Sigmoid colon (tissue), 7 donors: Measurements from ENCODE around the gene BATF2. TPM values are rescaled to one million over a fixed set of nuclear protein-coding genes. Genes with fewer than 3 reads are reported as not detected.
"Not testable (repeated sequence)": the region's sequence is repeated elsewhere in the genome, so short reads cannot be mapped to it uniquely, and the experiment has no call there.

Source experiments
- DNase-seq: peaks from one replicate; pipeline ENCODE4 v3.0.0-alpha.2; 2019
- H3K27ac ChIP-seq, 4 donors: fragments of 200-600 bp; sonication (generic); one replicate each; pipeline ENCODE4 v1.5.1; 2016 to 2019; ENCODE audit warnings: mild to moderate bottlenecking in 1 of 4
- H3K27me3 ChIP-seq, 3 donors: fragments of 200-600 bp; sonication (generic); one replicate each; pipeline ENCODE4 v1.5.1; 2019; ENCODE audit warnings: mild to moderate bottlenecking in 1 of 3
- H3K36me3 ChIP-seq, 4 donors: fragments of 200-600 bp; sonication (generic); one replicate each; pipeline ENCODE4 v1.5.1; 2016 to 2019
- H3K4me1 ChIP-seq, 4 donors: fragments of 200-600 bp; sonication (generic); one replicate each; pipeline ENCODE4 v1.5.1; 2017 to 2019
- H3K4me3 ChIP-seq, 4 donors: fragments of 200-600 bp; sonication (generic); one replicate each; pipeline ENCODE4 v1.5.1; 2017 to 2019; ENCODE audit warnings: mild to moderate bottlenecking in 2 of 4, moderate library complexity in 1 of 4
- H3K9me3 ChIP-seq, 4 donors: fragments of 200-600 bp in 3 of 4; sonication (generic) in 3 of 4; one replicate each; pipeline versions ENCODE4 v1.5.1 to v1.6.1; 2013 to 2019
- CTCF ChIP-seq, 4 experiments: fragments of 450-650 bp in 3 of 4; fragments of 200-600 bp in 1 of 4; IDR thresholded peaks; one replicate each; pipeline ENCODE4 v1.5.1; 2016 to 2019; ENCODE audit warnings: antibody characterized with exemption in 4 of 4, mild to moderate bottlenecking in 3 of 4, moderate library complexity in 2 of 4
- EP300 ChIP-seq, 4 donors: sonication (generic); formaldehyde crosslinking; IDR thresholded peaks; one replicate each; pipeline ENCODE4 v1.6.1; 2017; ENCODE audit warnings: antibody characterized with exemption in 4 of 4
- POLR2A ChIP-seq, 2 donors: fragments of 450-650 bp; IDR thresholded peaks; one replicate each; pipeline ENCODE4 v1.6.1; 2016; ENCODE audit warnings: antibody characterized with exemption in 2 of 2, mild to moderate bottlenecking in 2 of 2, moderate library complexity in 2 of 2
- POLR2AphosphoS5 ChIP-seq, 4 donors: sonication (generic); formaldehyde crosslinking; IDR thresholded peaks; one replicate each; pipeline ENCODE4 v1.6.1; 2017; ENCODE audit warnings: antibody characterized with exemption in 4 of 4
- WGBS, 2 donors: extraction: QIAGEN DNeasy Blood & Tissue Kit; methylation state at CpG; one replicate each; pipeline ENCODE4 v1.1.7; 2013; 5-methylcytosine and 5-hydroxymethylcytosine counted together
- intact Hi-C: fragments of 100-400 bp; cut with DNase I; formaldehyde crosslinking; loops from one replicate; pipeline ENCODE4 v1.15.1; 2023
- polyA plus RNA-seq, 3 donors: library from polyadenylated mRNA; stranded (reverse); fragments of 200-250 nt; gene quantifications; one replicate each; pipeline ENCODE4 v1.2.3, GENCODE V29; 2013
- total RNA-seq, 4 donors: library from RNA; depleted of rRNA; stranded (reverse); fragments of >200 nt; gene quantifications; one replicate each; pipeline ENCODE4 v1.1.0, GENCODE V29; 2016
- donor health status: healthy with polysubstance abuse.
- donor health status: Bipolar disorder and iron deficiency.
- donor health status: healthy.

Gene BATF2
- total and polyA plus RNA-seq, 7 donors: 1.8 to 31.3 (median 4.7) TPM

DNA sequence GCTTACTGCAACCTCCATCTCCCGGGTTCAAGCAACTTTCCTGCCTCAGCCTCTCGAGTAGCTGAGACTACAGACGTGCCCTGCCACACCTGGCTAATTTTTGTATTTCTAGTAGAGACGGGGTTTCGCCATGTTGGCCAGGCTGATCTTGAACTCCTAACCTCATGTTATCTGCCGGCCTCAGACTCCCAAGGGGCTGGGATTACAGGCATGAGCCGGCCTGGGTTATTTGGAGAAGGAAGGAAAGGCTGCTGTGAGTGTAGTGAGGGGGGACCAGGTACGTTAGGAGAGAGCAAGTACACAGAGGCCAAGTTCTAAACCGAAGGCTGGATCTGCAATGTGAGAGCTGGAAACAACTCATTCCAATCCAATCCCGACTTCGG lies 453 bp downstream of the BATF2 start:
- 9 to 36% methylated on average over 11 of the region's 11 CpGs for WGBS, 2 donors
- intact Hi-C loops: loop anchor here (2.0 to 5.0 kb wide), 3 partner anchors 44 to 150 kb away; partner anchors contain the start of gene PPP2R5B
- Histone ChIP-seq H3K4me1 (peaks cover 0 to 26% (median 17%) of the 10 kb centered on the region in 4 donors), H3K36me3 (no peaks in the 10 kb centered on the region), H3K27ac (peak overlapping the region; percentile 53 to 81 (median 76)), H3K4me3 (peak overlapping the region; percentile 31 to 55 (median 50)), H3K9me3 (no peaks in the 10 kb centered on the region), H3K27me3 (no peaks in the 10 kb centered on the region)
- DNase-seq: no peak
- no peak for TF ChIP-seq POLR2A (IDR thresholded peaks at IDR 0.05)
- no peak for TF ChIP-seq POLR2AphosphoS5 (IDR thresholded peaks at IDR 0.05)
- TF ChIP-seq CTCF (IDR thresholded peaks at IDR 0.05): no peak
- TF ChIP-seq EP300 (IDR thresholded peaks at IDR 0.05): no peak

- WGBS, 2 donors: 94 to 95% methylated on average over 7 of the region's 7 CpGs
- intact Hi-C loops: no loop called here
- peaks cover 0 to 30% (median 20%) of the 10 kb centered on the region in 4 donors for H3K4me1 ChIP-seq
Measured at GRCh38 chr11:64994318-64994717, 2.5 kb downstream of the BATF2 start.

GRCh38 chr11:64990222-64990923 lies 6.4 kb downstream of the BATF2 start:
- no peaks in the 10 kb centered on the region for H3K9me3 ChIP-seq
- peak; percentile 74 for DNase-seq
- TF ChIP-seq EP300 (IDR thresholded peaks at IDR 0.05) (no peak), POLR2AphosphoS5 (IDR thresholded peaks at IDR 0.05) (no peak), POLR2A (IDR thresholded peaks at IDR 0.05) (no peak), CTCF (IDR thresholded peaks at IDR 0.05) (no peak)
- 41 to 73% methylated on average over 15 of the region's 15 CpGs for WGBS, 2 donors
- peak overlapping the region; percentile 27 to 47 (median 32) for H3K27ac ChIP-seq
- intact Hi-C loops: no loop called here
- H3K4me1 ChIP-seq: peaks cover 0 to 14% (median 5%) of the 10 kb centered on the region in 4 donors
- H3K4me3 ChIP-seq: peak overlapping the region in 3 of 4 donors; percentile 2 to 32 (median 26)
- H3K36me3 ChIP-seq: no peaks in the 10 kb centered on the region
- H3K27me3 ChIP-seq: no peaks in the 10 kb centered on the region

More at GRCh38 chr11:64994318-64994717, 2.5 kb downstream of the BATF2 start:
- Histone ChIP-seq H3K4me3 (no peak overlapping the region), H3K36me3 (no peaks in the 10 kb centered on the region), H3K9me3 (no peaks in the 10 kb centered on the region), H3K27ac (no peak overlapping the region), H3K27me3 (no peaks in the 10 kb centered on the region)
- TF ChIP-seq EP300 (IDR thresholded peaks at IDR 0.05) (no peak), POLR2A (IDR thresholded peaks at IDR 0.05) (no peak), POLR2AphosphoS5 (IDR thresholded peaks at IDR 0.05) (no peak)
- DNase-seq: no peak

DNA sequence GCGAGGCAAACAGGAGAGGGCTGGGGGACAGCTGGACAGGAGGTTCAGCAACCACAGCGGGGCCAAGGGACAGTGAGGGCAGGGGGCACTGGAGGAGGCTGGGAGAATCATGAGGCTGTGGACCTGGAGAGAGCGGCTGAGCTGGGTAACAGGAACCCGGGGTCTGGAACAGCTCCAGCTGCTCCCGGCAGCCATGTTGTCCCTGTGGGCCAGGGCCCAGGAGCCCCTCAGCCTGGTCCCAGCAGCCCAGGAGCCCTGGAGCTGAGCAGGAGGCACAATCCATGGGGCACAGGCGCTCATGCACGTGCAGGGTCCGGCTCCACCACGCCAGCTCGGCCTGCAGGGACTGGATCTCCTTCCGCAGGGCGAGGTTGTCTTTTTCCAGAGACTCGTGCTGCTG lies 7.4 kb downstream of the BATF2 start:
- Histone ChIP-seq H3K4me1 (peaks cover 0 to 8% (median 3%) of the 10 kb centered on the region in 4 donors), H3K27ac (peak overlapping the region; percentile 27 to 47 (median 32)), H3K9me3 (no peaks in the 10 kb centered on the region), H3K36me3 (no peaks in the 10 kb centered on the region), H3K4me3 (peak overlapping the region; percentile 2 to 32 (median 14)), H3K27me3 (no peaks in the 10 kb centered on the region)
- WGBS, 2 donors: 91% methylated on average over 13 of the region's 13 CpGs
- TF ChIP-seq POLR2AphosphoS5 (IDR thresholded peaks at IDR 0.05): no peak
- TF ChIP-seq EP300 (IDR thresholded peaks at IDR 0.05): no peak
- no peak for TF ChIP-seq CTCF (IDR thresholded peaks at IDR 0.05)
- TF ChIP-seq POLR2A (IDR thresholded peaks at IDR 0.05): no peak
- intact Hi-C loops: no loop called here
- no peak for DNase-seq

- no peaks in the 10 kb centered on the region for H3K36me3 ChIP-seq
- intact Hi-C loops: no loop called here
- peaks cover 0 to 7% (median 0%) of the 10 kb centered on the region in 3 donors for H3K27me3 ChIP-seq
- TF ChIP-seq EP300 (IDR thresholded peaks at IDR 0.05) (no peak), POLR2A (IDR thresholded peaks at IDR 0.05) (no peak), POLR2AphosphoS5 (IDR thresholded peaks at IDR 0.05) (no peak), CTCF (IDR thresholded peaks at IDR 0.05) (no peak)
- DNase-seq: no peak
- WGBS, 2 donors: 76 to 82% methylated on average over 6 of the region's 6 CpGs
- peaks cover 0 to 8% (median 3%) of the 10 kb centered on the region in 4 donors for H3K4me1 ChIP-seq
- no peak overlapping the region for H3K4me3 ChIP-seq
- H3K9me3 ChIP-seq: no peaks in the 10 kb centered on the region
- no peak overlapping the region for H3K27ac ChIP-seq
Measured at GRCh38 chr11:64987998-64988854, 8.5 kb downstream of the BATF2 start.

- H3K27me3 ChIP-seq, H3K9me3 ChIP-seq, intact Hi-C loops, H3K4me3 ChIP-seq, DNase-seq, H3K4me1 ChIP-seq, H3K36me3 ChIP-seq, H3K27ac ChIP-seq: not testable (repeated sequence)
- WGBS, 2 donors: 88 to 91% methylated on average over 5 of the region's 5 CpGs
Measured at GRCh38 chr11:64983339-64983738, 13.4 kb downstream of the BATF2 start.
